Activated CD4-positive, CD25-positive, alpha-beta regulatory T cell (primary cell): ENCODE data around the gene NUTF2.
A peak's percentile ranks its signal among the peaks of the same experiment; 100 is the strongest.
"Not testable (repeated sequence)": the region's sequence is repeated elsewhere in the genome, so short reads cannot be mapped to it uniquely, and the experiment has no call there.

ENCODE experiments used
- DNase-seq, 4 experiments: peaks; one replicate each; lab custom pipeline; 2025; lab: John Stamatoyannopoulos, UW

Gene NUTF2

DNA sequence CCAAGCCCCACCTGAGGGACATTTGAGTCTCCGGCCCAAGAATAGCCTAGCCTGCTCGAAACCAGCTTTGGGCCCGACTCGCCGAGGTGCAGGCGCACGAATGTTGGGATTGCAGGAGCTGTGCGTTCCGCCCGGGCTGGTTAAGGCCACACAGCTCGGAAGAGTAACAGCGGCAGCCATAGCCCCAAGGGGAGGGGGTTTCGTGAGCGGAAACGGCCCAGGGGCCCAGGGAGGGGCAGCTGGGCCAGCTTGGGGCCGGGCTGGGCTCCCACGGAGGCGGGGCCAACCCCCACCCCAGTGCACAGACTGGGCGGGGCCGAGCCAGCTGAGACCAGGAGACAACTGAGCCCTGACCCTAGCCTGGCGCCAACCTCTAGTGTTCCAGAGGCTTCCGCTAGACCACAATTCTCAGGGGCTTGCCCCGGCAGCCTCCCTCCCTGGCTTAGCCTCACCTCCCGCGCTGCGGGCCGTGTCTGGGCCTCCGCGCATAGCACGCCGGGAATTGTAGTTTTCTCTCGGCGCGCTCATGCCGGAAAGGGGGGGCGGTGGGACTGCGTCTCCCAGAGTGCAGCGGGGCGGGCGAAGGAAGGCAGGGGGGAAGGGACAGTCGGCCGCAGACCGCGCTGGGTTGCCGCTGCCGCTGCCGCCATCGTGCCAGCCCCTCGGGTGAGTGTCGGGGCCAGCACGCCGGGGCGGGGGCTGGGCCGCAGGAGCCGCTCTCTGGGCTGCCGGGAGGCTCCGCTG lies at the start of gene NUTF2:
Gene NUTF2, plus strand, starts transcription at position 614 of the 744 bp plus-strand sequence. CDS start 18,198 bp downstream, outside the sequence.
- DNase-seq, result peak; percentile 87 to 92 (median 89)

- DNase-seq, result no peak
These were observed 46.3 kb upstream of the NUTF2 start for GRCh38 chr16:67800338-67800926.

DNA sequence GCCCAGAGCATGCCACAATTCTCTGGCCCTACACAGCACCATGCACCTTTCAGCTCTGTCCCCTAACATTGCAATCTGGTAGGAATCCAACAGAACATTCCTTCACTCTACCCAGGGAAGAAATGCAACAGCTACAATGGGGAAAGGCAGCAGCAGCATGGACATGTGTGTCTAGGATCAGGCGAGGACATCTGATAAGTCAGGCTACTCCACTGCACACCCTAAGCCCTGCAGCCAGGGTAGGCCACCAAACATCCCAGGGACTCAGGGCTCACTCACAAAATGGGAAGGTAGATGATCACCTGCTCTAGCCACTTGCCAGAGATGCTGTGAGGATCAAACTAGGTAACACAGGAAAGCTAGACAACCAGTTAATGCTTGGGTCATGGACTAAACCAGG lies 45.5 kb upstream of the NUTF2 start:
- DNase-seq, result no peak

DNA sequence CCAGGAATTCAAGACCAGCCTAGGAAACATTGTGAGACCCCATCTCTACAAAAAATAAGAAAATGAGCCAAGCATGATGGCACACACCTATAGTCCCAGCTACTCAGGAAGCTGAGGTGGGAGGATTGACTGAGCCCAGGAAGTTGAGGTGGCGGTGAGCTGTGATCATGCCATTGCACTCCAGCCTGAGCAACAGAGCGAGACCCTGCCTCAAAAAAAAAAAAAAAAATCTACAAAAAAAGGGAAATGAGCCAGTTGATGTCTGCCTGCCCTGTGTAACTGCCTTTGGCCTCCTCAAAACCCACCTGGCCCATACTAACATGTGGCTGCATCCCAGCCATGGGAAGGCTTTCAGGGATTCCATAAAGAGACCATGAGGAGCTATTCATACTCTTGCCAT lies 44.9 kb upstream of the NUTF2 start:
- no peak for DNase-seq

DNA sequence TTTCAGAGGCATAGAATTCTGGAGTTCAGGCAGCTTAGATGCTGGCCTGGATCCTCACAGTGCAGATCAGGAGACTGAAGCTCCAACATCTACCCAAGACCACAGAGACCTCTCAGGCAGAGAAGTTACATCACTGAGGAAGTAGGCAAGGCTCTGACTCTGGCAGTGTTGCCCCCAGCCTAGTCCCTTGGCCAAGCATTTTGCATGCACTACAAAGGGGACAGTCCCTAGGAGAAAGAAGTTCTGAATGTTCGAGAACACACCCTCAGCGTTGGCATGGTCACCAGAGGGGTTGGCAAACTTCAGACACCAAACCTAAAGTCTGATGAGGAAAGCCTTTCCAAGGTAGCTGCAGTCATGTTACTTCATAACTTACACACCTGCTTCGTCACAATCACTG lies 42.8 kb upstream of the NUTF2 start:
- no peak for DNase-seq

GRCh38 chr16:67804853-67805542 lies 41.7 kb upstream of the NUTF2 start:
- no peak for DNase-seq

DNA sequence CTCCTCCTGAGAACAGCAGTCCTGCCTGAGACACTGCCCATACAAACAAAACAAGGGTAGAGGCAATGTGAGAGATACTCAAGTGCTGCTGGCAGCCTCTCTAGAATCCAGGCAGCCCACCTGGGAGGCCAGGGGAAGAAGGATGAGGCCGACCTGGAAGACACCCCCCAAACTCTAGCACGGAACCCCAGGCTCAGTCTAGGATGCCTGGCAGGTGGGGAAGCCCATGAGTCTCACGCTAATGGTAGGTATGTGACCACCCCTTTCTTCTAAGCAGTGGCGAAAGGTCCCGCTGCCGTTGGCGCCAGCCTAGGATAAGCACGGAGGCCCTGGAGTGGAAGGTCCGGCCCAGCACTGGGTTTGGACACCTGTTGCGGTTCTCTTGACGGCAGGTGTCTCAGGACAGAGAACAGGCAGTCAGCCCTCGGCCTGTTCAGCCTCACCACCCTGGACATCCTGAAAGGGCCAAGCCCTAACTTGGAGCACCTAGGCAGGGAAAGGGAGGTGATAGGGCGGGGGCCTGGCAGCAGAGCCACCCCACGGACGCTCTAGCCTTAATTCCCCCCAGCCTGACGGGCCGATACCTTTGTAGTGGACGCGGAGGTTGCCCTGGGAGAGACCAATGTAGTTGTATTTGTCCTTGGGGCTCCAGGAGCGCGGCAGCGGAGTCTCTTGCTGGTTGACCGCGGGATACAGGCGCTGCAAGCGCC lies 40.9 kb upstream of the NUTF2 start:
- DNase-seq, result peak in 1 of 4 experiments; percentile 7

DNA sequence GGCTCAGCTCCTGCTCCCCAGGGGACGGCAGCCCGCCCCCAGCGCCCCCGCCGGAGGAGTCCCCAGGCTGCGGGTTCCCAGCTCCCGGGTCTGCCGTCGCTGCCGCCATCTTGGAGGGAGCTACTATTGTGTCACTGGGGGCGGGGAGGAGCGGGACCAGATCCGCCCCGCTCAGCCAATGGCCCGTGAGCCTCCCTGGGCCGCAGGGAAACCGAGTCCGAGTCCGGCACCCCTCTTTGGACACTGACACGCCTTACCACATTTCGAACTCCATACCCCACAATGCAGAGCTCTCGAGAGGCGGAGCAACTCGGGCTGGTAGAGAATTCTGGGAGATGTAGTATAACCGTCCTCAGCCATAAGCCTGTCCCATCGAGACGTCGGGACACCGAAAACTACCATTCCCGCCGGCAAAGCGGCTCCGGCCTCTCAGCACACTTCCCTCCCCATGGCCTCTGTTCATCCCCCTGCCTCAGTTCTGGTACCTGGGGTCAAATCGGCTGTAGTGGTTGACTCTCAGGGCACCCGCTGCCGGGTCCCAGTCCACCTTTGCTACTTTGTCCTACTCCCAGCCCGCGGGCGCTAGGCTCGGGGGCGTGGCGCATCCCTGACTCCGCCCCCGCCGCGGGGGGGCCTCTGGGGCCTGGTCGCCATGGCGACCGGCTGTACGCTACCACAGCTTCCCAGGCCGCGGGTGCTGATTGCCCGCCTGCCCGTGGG lies 40.1 kb upstream of the NUTF2 start, which contains the start of the genes RANBP10 and TSNAXIP1:
Gene RANBP10, minus strand, starts transcription at position 133 of the 720 bp plus-strand sequence. Its CDS starts 24 bp downstream, at position 109.
Gene TSNAXIP1, plus strand, starts transcription at position 462 of the 720 bp plus-strand sequence. CDS start 261 bp downstream, outside the sequence.
- peak; percentile 88 to 93 (median 90) for DNase-seq

GRCh38 chr16:67807148-67807682 lies 39.5 kb upstream of the NUTF2 start:
- no peak for DNase-seq

GRCh38 chr16:67811899-67812298 lies 34.8 kb upstream of the NUTF2 start:
- DNase-seq, result no peak

- DNase-seq, result no peak
These were observed 32.2 kb upstream of the NUTF2 start for GRCh38 chr16:67814567-67814966.

DNA sequence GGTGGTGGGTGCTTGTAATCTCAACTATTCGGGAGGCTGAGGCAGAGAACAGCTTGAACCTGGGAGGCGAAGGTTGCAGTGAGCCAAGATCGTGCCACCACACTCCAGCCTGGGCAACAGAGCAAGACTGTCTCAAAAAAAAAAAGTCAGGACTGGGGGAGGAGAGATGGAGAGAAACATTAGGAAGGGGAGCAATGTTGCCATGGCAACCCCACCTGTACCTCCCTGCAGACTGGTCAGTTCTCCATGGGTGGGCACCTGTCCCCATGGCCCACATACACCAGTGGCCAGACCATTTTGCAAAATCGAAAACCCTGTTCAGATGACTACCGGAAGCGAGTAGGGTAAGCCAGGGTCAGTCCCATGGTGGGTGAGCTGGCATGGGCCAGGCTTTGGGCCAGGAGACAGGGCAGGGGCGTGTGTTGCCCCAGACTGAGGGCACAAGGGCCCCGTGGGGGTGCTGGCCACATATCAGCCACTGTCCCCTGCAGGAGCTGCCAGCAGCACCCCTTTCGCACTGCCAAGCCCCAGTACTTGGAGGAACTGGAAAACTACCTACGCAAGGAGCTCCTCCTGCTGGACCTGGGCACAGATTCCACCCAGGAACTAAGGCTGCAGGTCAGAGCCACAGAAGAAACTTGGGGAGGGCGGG lies 26.0 kb upstream of the NUTF2 start:
- DNase-seq, result no peak

DNA sequence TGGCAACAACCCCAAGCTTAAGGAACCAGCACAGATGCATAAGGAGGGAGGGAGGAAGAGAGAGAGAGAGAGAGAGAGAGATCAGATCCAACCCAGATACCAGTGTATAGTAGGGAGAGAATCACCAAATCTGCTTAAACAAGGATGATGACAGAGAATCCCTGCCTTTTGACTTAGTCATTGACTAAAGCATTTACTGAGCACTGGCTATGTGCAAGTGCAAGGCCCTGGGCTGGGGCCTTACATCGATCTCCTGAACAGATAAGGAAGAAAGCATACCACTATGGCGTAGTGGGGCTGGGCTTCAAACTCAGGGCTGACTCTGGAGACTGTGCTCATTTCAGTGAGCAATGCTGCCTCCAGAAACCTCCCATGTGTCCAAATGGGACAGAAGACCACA lies 24.2 kb upstream of the NUTF2 start:
- no peak for DNase-seq

DNA sequence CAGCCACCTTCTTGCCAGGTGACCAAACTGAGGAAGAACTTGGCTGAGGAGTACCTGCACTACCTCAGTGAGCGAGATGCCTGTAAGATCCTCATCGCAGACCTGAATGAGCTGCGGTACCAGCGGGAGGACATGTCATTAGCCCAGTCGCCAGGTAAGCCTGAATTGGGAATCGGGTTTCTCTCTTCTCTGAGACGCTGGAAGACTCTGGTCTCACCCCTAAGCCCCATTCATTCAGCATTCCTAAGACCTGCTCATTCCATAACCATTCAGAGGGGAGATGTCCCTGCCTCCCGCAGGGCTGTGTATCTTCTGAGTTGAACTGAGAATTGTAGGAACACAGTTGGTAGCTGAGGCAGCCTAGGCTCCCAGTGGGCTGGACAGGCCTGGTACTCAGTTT lies 21.6 kb upstream of the NUTF2 start:
- DNase-seq, result no peak

DNA sequence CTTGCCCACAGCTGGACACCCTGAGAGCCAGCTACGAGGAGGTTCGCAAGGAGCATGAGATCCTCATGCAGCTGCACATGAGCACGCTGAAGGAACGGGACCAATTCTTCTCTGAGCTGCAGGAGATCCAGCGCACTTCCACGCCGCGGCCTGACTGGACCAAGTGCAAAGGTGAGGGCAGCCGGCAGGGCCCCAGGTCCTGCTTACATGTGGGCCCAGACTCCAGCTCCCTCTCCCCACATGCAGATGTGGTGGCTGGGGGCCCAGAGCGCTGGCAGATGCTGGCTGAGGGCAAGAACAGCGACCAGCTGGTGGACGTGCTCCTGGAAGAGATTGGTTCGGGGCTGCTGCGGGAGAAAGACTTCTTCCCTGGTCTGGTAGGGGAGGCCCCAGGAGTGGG lies 20.8 kb upstream of the NUTF2 start:
- no peak for DNase-seq

DNA sequence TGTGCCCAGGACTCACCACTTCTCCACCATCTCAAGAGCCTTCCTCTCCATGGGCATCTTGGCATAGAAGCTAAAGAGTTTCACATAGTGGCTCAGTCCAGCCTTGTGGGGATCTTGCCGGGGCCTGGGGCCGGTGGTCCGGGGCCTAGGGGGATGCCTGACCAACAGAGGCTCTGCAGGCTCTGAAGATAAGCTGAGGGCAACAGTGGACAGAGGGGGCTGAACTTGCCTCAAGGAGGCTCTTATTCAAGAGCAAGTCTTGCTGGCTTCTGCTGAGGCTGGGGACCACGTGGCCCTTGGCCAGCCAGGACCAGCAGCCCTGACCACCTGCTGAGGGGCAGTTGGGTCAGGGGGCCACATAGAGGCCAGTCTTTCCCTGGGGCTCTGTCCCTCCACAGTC lies 18.1 kb upstream of the NUTF2 start:
- DNase-seq, result no peak

DNA sequence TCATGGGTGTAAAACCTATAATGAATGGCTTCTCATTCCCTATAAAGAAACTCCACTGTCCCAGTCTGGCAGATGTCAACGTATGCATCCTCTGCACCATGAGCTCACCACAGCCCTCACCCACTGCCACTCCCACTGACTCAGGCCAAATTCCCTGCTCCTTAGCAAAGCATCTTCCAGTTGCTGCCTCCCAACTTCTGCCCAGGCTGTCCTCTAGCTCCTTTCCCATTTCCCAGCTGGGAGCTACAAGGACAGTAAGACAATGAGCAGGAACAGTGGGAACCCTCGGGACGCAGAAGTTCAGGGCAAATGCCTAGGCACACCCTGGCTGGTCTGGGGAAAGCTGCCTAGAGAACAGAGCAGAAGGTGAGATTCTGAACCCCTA lies 13.7 kb upstream of the NUTF2 start:
- DNase-seq, result no peak

DNA sequence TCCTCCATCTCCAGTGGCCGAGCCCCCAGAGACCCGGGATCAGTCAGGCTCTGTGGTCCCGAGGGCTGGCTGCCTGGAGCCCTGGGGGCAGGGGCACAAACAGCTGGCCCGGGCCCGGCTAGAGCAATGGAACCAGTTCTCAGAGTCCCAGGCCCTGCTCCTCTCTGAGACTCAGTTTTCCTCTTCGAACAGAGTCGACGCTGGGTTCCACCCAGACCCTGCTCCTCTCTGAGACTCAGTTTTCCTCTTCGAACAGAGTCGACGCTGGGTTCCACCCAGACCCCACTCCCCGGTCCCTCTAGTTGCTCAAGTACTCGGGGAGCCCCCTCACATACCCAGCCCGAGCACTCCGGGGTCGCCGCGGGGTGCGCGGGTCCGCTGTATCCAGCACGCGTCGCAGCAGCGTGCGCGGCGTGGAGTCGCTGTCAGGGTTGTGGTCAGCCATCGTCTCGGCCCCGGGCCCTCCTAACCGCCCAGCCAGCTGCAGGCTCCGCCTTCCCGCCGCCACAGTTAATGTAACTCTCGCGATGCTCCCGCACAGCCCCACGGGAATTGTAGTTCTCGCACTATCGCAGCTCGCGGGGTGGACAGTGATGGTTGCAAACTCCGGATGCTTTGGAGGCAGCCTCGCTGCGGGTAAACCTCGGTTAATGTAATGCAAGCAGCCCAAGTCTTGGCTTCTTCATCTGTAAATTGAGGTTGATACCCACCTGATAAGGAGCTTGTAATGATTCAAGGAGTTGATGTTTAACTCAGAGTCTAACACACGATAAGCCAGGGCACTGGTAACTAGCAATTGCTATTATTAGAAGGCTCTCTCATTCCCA lies 13.1 kb upstream of the NUTF2 start:
- DNase-seq, result peak; percentile 80 to 88 (median 82)

DNA sequence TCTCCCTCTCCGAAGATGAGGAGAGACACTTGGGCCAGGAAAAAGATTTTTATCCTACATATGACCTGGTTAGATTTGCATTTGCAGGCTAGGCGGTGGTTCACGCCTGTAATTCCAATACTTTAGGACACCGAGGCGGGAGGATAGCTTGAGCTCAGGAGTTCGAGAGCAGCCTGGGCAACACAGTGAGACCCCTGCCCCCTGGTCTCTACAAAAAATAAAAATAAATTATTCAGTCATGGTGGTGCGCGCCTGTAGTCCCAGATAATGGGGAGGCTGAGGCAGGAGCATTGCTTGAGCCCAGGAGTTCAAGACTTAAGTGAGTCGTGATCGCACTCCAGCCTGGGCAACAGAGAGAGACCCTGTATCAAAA lies 12.5 kb upstream of the NUTF2 start:
- DNase-seq, result no peak

DNA sequence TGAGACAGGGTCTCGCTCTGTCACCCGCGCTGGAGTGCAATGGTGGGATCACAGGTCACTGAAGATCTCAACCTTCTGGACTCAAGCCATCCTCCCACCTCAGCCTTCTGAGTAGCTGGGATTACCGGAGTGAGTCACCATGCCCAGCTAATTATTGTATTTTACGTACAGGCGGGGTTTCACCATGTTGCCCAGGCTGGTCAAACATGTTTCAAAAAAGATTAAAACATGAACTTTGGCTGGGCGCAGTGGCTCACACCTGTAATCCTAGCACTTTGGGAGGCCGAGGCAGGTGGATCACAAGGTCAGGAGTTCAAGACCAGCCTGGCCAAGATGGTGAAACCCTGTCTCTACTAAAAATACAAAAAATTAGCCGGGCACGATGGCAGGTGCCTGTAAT lies 9.5 kb upstream of the NUTF2 start:
- DNase-seq, result not testable (repeated sequence)
